HG02759 (cell line): ENCODE results near the gene PIAS1.
"Not testable (repeated sequence)": the region's sequence is repeated elsewhere in the genome, so short reads cannot be mapped to it uniquely, and the experiment has no call there.

Source experiments
- ATAC-seq: cut with Tn5 transposase; IDR thresholded peaks from one replicate; pipeline ENCODE4 v1.9.1; 2021; ENCODE audit warnings: mild to moderate bottlenecking, moderate library complexity; ENCODE audit not compliant: unreplicated experiment

Gene PIAS1

DNA sequence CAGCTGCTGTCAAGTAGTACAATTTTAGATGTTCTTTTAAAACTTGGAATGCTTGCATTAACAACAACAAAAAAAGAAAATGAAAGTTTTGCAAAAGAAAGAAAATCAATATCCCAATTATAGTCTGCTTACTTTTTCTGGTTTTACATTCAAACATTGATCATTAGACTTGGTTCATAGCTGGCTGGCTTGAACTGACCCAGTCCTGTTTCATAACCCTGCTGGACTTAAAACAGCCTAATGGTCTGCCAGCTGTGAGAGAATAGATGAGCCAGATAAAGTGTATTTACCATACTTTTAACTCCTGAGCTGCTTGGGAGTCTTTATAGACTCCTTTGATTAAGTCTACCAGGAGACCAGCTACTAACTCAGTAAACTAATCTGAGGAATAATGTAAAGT lies 59.2 kb downstream of the PIAS1 start:
- no peak for ATAC-seq

DNA sequence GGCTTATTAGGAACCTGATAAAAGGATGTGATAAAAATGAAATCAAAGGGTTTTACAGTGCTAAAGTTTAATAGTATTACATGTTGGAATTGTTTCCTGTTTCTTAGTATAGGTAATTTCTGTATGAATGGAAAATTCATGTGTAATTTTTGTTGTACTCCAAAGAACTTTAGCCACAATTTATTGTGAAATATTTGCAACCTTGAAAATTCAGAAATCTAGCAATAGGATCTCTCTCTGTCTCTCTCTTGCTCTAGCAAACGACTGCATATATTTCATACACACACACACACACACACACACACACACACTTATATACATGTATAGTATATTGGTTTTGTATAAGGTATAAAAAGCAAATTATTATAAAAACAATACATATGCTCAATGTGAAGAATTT lies 59.6 kb downstream of the PIAS1 start:
- ATAC-seq: no peak

DNA sequence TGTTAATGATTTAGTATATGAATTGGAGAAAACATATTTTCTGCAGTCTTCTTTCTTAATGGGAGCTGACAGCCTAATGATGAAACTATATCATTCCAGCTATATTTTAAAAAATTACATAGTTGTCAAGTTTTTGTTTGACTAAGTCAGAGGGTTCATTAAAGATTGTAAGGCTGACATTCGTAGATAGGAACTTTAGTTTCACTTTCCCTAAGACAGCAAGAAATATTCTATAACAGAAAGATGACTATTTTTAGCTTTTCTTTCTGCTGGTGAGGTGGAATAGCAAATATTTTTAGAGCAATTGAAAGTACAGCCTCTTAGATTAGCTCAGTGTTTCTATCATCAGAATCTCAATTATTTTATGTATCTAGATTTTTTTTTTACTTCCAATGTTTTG lies 60.2 kb downstream of the PIAS1 start:
- ATAC-seq: no peak

DNA sequence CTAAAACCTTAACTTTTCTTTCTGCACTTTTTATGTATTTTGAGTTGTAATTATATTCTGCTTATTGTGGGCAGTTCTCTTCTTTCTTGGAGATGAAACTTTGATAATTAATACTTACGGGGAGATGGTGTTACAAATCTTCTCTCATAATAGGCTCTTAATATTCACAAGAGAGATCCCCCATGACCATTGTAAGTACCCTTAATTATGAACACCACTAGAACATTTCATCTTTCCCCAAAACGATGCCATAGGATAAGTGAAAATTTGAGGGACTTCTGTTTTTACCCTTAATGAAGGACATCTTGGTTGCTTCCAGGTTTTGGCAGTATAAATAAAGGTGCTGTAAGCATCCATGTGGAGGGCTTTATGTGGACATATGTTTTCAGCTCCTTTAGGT lies 60.7 kb downstream of the PIAS1 start:
- ATAC-seq: no peak

DNA sequence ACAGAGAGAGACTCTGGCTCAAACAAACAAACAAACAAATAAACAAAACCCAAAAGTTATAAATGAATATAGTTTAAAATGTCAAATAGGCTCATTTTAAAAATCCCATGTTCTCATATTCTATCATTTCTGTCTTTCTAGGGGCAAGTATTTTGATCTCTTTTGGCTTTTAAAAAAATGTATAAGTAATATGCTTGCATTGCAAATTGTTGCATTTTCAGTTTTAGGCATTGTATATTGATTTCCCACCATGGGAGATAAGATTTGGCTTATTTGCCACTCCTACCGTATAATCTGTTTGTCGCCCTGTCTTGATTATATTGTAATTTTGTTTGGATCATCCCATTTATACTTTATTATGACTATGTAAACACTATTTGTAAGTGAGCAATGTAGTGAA lies 70.6 kb downstream of the PIAS1 start:
- no peak for ATAC-seq

DNA sequence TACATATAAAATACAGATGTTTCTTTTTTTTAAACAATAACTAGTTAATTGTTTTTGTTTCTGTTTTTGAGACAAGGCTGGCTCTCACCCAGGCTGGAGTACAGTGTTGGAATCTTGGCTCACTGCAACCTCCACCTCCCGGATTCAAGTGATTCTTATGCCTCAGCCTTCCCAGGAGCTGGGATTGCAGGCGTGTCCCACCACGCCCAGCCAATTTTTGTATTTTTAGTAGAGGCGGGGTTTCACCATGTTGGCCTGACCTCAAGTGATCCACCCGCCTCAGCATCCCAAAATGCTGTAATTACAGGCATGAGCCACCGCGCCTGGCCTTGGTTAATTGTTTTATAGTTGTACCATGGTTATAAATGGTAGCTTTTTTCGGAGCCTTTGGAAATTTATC lies 72.3 kb downstream of the PIAS1 start:
- ATAC-seq: no peak

DNA sequence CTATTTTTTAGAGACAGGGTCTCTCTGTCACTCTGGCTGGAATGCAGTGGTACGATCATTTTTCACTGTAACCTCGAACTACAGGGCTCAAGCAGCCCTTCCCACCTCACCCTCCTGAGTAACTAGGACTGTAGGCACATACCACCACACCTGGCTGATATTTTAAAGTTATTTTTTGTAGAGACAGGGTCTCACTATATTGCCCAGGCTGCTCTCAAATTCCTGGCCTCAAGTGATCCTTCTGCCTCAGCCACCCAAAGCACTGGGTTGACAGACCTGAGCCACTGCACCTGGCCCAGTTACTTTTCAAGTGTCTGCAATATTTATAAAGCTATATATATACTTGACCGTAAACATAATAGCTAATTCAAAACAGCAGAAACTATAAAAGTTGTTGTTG lies 75.0 kb downstream of the PIAS1 start:
- ATAC-seq: no peak

DNA sequence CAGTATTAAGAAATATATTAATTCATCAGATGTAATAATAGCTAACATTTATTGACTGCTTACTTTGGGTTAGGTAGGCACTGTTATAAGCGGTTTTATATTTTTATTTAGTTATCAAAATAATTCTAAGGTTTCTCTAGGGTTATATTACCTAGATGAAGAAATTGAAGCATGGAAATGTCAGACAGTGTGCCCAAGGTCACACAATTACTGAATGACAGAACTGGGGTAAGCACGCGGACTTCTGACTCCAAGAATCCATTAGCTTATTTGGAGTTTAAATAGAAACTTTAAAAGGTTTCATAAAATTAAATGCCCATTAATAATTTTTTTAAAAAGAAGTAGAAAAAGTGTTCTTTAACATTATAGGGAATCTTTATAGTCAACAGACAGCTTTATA lies 76.7 kb downstream of the PIAS1 start:
- ATAC-seq: no peak

DNA sequence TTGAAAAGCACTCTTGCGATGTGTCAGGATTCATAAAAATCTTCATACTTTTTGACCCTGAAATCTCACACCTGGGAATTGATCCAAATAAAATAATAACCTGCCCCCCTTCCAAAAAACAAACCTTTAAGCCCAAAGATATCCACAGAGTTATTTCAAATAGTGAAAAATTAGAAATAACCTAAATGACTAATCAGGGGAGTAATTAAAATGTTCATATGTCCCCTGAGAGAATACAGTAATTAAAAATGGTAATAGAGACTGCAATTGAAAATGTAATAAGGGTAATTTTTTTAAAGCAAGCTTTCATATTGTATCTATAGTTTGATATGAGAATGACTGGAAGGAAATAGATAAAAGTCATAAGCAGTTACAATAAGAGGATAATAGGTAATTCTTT lies 83.0 kb downstream of the PIAS1 start:
- no peak for ATAC-seq

DNA sequence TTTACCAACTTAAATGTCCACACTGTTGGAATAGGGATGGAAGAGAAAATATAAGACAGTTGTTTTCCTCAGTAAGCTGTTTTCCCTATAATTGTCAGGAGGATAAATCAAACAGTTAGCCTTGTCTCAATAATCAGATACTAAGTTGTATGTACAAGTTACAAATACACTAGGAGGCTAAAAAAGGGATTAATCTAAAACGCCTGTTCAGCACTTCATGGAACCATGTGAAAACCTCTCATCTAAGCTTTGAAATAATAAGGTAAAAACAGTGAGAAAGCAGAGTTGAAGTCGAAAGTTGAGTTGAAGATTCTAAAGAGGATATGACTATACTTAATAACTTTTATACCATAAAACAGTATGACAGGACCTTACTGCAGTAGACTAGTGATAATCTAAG lies 89.0 kb downstream of the PIAS1 start:
- ATAC-seq: no peak

DNA sequence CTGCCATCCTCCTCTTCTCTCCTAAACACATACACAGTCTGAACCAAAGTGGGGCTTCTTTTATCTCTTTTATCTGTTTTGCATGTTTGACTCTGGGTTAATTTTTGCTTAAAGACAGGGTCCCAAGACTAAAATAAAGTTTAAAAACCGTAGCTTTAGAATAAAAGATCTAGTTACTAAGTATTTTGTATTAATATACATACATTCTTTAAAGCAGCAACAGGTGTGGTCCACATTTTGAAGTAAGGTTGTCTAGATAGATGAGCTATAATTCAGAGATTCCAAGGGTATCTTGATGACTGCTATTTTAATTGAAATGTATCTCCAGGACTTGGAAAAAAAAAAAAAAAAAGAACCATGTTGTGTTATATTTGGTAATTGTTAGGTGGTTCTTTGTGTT lies 89.7 kb downstream of the PIAS1 start:
- ATAC-seq: no peak

DNA sequence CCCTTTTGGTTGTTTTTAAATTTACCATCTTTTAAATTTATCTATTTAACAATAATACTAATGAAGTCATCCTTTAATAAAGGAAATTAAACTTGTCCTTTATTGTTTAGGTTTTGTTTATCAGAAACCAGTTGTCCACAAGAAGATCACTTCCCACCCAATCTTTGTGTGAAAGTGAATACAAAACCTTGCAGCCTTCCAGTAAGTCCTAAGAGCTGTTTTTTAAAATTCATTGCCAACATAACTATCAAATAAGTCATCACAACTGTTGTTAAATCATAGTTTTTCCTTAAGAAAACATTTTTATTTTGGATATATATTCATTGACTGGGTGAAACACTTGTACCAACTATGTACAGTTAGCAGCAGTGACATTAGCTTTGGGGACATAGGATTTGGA lies 91.6 kb downstream of the PIAS1 start:
- no peak for ATAC-seq

DNA sequence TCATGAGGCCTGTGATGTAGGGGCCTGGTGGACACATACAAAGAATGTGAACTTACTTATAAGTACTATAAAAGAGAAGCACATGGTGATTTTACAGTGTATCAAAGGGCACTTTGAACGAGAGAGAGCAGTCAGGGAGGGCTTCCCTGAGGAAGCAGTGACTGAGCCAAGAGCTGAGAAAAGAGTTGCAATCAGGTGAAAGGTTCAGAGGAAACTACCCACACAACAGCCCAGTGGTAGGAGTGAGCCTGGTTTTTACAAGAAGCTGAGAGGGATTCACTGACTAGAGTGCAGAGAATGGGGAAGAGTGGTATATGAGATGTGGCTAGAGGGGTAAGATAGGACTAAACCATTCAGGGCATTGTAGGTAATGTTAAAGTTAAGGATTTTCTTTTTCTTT lies 93.9 kb downstream of the PIAS1 start:
- ATAC-seq: no peak

DNA sequence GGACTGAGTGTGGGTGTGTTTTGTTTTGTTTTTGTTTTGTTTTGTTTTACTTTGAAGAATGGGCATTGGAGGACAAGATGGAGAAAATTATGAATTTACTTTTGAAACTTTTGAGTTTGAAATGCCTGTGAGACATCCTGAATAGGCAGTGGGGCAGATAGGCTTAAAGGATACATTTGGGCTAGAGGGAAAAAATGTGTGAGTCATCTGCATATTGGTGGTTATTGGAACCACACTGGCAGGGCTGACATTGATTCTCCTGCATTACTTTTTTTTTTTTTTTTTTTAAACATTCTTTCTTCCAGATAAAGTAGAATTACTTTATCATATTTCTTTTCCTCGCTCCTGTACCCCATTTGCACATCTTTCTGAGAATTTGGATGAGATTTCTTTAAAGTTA lies 94.9 kb downstream of the PIAS1 start:
- ATAC-seq: no peak

DNA sequence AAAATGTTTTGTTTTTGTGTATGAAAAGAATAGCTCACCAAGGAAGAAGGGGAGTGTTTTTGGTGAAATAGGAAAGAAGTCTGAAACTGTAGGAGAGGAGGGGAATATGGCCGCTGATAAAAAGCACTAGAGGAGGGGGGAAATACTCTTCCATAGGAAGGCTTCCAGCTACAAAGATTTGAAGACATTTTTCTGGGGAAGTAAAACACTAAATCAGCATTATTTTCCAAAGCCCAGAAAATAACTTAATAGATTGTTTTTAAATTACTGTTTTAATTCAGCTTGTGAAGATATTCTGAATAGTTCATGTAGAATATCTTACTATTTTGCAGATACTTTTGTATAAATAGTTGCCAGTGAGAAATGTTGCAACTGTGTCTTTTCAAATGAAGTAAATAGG lies 96.1 kb downstream of the PIAS1 start:
- no peak for ATAC-seq

DNA sequence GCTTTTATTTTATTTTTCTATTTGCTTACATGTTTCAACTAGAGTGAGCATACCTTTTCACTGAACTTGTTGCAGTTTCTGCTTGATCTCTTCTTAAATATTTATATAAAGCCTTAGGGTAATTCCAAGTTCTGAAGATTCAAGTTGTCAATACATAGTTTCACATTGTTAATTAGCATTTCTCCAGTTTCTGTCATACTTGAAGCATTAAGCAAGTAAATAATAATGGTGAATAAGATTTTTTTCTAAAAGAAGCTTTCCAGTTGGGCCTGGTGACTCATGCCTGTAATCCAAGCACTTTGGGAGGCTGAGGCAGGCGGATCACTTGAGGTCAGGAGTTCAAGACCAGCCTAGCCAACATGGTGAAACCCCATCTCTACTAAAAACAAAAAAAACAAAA lies 97.2 kb downstream of the PIAS1 start:
- ATAC-seq: no peak

DNA sequence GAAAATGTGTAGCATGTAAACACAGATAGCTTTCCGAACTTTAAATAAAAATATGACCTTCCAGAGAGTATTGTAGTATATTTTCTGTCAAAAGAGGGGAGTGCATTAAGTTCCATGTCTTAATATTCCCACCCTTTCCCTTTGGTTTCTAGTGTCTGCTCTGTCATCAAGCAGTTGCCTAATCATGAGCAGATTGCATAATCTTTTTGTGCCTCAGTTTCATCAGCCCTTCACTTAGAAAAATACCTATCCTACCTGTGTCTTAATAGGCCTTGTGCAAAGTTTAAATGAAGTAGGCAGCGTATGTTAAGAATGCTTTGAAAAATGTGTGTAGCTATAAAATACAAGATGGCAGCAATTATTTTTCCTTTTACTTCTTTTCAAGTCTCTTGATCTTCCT lies 98.2 kb downstream of the PIAS1 start:
- no peak for ATAC-seq

DNA sequence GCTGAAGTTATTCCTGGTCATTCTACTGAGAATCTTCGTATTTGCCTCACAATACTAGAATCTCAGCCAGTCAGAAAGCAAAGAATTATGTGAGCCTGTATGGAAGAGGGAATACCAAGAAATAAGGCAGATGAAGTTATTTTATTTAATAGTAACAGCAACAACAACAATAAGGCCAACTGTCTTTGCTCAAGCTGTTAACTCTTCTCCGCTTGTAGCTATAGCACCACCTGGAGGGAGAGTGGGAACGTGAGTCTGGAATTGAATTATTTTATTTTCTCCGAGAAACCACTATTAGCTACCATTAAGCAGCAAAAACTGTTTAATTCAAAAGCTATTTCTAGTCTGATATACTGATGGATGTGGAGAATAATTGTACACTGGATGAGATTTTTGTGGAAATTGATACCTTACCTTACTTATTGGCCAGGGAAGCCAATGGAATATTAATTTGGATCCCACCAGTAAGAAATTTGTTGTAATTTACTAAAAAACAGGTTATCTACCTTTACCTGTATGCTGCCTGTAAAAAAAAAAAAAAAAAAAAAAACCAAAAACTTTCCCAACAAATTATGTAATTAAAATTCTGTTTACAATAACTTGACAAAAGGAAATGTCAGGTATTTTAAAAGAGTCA lies 100.9 kb downstream of the PIAS1 start:
- ATAC-seq: no peak

DNA sequence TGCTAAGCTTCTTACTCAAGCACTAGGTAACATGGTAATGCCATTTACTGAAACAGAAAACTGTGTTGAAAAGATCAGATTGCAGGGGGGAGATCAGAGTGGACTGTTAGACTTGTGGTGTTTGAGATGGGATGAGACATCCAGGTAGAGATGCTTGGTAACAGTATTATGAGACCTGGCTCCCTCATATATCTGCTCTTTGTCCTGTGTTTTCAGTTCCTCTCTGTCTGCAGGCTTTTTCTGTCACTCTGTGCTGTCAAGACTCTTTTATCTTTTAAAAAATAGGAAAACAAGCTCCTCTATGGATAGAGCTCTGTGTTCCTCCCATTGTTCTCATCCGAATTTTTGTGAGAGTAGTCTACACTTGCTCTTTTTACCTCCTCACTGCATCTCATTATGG lies 103.0 kb downstream of the PIAS1 start:
- no peak for ATAC-seq

DNA sequence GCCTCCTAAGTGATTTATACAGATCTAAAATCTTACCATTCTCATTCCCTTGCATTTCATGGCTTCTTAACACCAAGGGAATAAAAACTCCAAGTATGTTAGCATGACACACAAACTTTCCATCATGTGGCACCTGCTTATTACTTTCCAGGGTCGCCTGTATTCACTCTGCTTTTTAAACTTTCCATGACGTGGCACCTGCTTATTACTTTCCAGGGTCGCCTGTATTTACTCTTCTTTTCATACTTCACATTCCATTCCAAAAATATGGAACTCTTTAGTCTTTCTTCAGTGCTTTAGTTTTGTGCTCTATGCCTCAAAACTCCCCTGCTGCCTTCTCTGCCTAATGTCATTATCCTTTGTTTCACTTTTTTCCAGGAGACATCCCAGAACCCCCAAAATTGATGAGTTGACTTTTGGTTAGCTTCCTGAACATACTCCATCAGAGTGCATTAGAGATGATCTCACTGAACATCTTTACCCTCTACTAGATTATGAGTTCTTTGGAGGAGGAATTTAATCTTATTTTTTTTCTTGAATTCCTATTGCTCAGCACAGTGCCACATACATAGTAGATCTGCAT lies 104.0 kb downstream of the PIAS1 start:
- no peak for ATAC-seq

DNA sequence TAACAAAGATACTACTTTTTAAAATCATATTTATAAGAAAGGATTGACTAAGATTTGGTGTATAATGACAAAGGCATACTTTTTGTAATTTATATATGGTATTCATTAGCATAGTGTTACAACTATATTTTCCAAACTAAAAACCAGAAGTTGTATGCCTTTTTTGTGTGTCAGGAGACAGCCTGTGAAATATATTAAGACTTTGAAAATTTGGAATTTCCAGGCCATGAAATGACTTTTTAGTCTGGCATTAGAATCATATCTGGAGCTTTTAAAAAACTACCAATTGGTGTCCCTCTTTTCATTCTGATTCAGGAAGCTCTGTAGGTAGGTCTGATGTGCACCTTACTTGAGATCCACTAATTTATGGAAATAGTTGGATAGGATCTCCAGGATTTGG lies 109.1 kb downstream of the PIAS1 start:
- no peak for ATAC-seq

DNA sequence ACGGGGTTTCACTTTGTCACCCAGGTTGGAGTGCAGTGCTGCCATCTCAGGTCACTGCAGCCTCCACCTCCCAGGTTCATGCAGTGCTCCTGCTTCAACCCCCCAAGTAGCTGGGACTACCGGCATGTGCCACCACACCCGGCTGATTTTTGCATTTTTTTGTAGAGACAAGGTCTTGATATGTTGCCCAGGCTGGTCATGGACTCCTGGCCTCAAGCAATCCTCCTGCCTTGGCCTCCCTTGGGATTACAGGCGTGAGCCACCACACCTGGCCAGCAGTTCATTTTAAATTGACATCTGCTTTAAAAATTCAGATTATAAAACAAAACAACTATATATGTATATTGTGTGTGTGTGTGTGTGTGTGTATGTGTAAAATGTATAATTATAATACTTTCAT lies 112.7 kb downstream of the PIAS1 start:
- ATAC-seq: no peak

DNA sequence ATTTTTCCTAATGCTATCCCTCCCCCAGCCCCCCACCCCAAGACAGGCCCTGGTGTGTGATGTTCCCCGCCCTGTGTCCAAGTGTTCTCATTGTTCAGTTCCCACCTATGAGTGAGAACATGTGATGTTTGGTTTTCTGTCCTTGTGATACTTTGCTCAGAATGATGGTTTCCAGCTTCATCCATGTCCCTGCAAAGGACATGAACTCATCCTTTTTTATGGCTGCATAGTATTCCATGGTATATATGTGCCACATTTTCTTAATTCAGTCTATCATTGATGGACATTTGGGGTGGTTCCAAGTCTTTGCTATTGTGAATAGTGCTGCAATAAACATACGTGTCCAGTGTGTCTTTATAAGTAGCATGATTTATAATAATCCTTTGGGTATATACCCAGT lies 117.9 kb downstream of the PIAS1 start:
- not testable (repeated sequence) for ATAC-seq
